ENCODE measurements around the gene TIAM1.

Gene TIAM1

GRCh38 chr21:31352836-31353235, 8.8 kb upstream of the TIAM1 start:
- DNase-seq: no peak

GRCh38 chr21:31351960-31352359, 7.9 kb upstream of the TIAM1 start:
- no peak for DNase-seq

DNA sequence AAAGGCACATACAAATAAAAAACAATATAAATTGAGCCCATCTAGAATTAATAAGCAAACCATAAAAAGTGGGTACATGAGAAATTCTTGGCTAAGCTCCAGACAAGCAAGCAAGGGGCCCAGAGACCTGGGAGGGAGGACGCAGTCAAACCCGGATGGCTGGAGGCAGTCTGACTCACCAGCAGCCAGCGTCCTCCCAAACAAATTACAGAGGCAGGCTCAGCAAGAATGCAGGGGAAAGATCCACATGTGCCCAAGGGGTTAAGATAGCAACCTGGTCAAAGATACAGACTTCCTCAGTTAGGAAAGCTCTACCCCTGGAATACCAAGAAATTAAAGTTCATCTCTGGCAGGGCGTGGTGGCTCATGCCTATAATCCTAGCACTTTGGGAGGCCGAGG, 7.4 kb upstream of the TIAM1 start:
- DNase-seq: no peak

GRCh38 chr21:31349208-31349607, 5.1 kb upstream of the TIAM1 start:
- no peak for DNase-seq

GRCh38 chr21:31348188-31348587, 4.1 kb upstream of the TIAM1 start:
- DNase-seq: no peak

DNA sequence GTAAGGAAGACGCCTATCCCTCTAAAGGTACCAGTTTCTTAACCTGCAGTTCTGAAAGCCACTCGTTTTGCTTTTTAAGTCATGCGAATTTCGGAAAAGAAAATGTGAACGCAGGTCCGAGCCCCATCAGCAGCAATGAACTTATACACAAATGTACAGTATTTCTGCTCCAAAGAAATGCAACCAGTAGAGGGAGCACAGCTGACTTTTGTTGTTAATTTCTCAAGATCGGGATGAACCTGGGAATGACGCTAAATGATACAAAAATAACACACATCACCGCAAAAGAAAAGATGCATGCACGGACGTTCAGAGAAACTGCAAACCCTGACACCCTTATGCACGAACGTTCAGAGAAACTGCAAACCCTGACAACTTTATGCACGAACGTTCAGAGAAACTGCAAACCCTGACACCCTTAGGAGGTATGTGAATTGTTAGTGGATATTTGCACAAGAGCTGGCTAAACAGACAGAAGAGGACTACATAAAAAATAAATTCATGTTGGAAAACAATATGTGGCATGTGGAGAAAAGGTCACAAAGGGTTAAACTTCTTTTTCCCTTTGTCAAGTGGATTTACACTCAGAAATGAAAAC, 3.5 kb upstream of the TIAM1 start:
- no peak for DNase-seq

DNA sequence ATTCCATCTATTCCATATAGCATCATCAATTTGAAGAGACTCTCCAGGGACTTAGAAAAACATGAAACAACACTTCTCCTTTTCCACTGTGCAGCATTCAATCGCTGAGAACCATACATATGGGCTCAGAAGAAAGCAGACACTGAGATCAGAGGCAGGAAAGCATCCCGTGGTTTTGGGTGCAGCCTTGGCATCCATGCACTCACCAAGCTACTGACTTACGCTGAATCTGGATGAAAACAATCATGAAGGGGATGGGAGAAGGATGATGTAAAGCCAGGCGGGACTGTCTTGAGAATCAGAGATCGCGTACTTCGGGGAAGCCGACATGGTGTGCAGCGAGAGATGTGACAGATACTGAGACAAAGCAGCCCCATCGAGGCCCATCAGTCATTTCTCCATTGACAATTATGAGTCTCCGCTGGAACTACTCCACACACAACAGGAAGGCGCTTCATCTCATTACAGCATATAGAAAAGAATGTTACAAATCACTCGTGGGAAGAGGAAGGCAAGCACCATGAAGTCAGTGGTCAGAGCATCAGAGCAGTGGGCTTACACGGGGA, 2.3 kb upstream of the TIAM1 start:
- no peak for DNase-seq

- no peak for DNase-seq
These were observed 1.1 kb upstream of the TIAM1 start for GRCh38 chr21:31345136-31345535.

DNA sequence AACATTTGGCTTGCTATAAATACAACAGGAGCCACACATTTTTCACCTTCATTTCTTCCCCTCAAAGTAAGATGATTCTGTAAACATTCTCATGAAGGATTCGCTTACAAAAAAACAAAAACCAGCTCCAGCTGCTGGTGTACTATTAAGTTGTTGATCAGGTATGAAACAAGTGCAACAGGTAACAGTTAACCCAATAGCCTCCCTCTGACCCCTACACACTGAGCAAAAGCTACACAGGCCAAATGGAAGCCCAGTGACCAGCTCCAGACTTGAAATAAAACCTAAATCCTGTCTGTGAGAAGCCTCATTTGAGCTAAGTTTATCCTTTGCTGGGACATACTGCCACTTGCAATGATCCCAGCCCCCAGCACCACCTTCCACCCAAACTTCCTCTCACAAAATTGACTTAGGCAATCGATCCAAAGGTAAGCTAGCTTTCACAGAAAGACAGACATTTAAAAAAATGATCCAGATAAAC, 991 bp downstream of the TIAM1 start:
- no peak for DNase-seq

DNA sequence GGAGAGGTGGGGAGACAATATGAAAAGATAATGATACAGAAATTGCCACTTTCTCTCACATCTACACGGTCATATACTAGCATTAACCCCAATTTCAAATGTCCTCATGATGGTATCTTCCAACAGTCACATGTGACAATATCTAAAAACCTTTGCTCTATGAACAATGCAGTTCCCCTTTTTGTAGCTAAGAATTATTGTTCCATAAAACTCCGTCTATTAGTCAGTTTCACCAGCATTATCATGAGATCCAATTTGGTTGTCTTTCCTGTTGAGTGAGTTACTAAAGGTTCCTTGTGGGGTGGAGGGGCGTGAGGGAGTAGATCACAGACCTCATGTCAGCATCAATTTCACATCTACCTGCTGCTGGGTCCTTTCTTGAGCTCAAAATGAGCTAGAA, 1.7 kb downstream of the TIAM1 start:
- DNase-seq: no peak

DNA sequence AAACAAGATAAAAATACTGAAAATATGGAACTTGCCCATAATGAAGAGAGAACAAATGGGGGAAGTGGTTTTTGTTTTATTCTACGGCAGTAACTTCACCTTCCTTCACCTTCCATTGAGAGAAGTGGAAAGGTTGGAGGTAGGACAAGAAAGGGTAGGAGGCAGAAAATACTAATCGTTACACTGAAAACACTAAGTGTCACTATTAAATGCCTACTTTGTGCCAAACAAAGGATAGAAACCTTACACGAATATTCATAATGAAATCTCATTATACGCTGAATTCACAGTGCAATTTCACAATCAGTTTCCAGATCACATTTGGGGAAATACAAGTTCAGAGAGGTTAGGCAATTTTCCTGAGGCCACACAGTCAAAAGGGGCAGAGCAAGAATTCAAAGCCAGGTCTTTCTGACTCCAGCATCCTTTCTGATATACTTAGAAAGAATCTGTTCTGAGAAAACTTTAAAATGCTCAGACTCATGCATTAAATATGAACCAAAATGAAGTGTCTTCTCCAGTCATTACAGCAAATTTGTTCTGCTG, 3.0 kb downstream of the TIAM1 start:
- no peak for DNase-seq

GRCh38 chr21:31340514-31340913, 3.5 kb downstream of the TIAM1 start:
- DNase-seq: no peak

DNA sequence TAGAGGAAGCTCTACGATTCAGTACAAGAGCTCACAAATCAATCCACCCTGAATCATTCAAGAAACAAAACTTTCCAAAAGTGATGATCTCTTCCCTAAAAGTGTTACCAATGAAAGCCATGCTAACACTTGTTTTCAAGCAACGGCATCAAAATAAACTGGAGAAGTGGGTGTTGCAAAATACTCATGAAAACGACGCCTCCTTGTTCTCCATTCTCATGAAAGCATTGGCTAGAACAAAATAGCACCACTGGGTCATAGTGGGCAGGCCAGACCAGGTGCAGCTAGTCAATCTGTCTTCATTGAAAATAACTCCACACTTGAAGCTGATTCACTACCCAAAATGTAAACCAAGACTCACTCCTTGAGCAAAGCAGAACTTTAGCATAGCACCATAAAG, 4.3 kb downstream of the TIAM1 start:
- no peak for DNase-seq

DNA sequence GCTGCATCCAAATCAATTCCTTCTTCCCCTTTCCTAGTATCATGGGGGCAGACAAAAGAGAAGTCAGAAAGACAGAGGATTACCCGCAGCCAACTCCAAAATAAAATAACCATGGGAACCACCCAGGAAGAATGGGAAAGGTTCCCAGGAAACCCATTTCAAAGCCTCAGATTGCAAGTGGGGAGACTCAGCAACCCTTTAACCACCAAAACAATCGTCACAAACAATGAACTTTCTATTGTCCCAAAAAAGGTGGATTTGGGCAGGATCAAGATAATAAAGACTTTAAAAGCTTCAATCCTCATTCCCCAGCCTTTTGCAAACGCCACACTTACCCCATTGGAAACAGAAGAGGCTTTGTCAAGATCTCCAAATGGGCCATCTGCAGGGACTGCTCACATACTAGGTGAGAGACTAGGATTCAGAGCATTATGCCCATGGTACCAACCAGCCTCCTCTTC, 5.1 kb downstream of the TIAM1 start:
- DNase-seq: no peak

GRCh38 chr21:31337996-31338907, 5.8 kb downstream of the TIAM1 start:
- no peak for DNase-seq

GRCh38 chr21:31337086-31337485, 7.0 kb downstream of the TIAM1 start:
- no peak for DNase-seq

DNA sequence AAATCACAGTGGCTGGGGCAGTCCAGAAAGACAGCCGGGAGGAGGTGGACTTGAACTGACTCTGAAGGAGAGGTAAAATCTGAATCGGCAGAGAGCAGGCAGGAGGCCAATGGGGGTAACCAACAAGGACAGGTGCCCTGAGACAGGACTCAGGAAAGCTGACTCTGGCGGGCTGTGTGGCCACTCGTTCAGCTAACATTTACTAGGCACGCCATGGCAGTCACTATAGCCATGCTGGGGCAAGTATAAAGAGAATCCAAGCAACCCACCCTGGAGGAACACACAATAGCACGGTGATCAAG, 7.4 kb downstream of the TIAM1 start:
- DNase-seq: no peak

GRCh38 chr21:31335957-31336738, 7.9 kb downstream of the TIAM1 start:
- no peak for DNase-seq

DNA sequence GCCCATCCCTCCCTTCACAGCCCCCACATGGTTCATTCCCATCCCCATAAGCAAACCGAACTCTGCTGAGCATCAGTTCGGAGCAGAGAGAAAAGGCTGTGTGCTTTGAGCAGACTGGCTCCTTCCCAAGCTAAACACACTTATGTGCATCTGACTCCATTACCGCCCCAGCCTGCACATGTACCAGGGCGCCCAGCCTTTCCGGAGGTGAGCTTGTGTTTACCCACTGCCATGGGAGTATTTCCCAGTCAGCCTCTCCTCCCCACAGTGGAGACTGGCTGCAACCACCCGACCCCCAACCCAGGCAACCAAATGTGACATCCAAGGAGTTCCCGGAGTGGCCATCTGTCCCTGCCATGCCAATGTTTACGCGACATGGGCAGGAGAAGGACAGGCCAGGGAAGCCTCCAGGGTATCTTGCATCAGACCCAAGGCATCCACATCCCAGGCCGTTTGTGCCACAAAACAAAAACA, 9.4 kb downstream of the TIAM1 start:
- no peak for DNase-seq

- DNase-seq: no peak
These were observed 11.5 kb downstream of the TIAM1 start for GRCh38 chr21:31332525-31332924.

DNA sequence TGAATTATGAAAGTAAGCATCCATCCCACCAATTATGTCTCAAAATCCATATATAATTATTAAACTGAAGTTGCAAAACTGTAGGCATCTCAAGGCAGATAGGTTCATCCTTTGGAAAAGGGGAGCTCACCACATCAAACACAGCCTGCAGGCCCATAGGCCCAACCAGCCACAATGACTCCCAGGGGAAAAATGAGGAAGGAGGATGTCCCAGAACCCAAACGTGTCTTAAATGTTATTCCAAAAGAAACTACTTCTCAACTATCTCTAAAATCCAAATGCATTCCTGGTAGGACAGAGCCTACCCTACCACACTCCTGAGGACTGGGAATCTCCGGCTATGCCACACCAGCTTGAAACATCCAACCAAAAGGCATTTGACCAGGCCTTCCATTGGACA, 12.8 kb downstream of the TIAM1 start:
- no peak for DNase-seq

DNA sequence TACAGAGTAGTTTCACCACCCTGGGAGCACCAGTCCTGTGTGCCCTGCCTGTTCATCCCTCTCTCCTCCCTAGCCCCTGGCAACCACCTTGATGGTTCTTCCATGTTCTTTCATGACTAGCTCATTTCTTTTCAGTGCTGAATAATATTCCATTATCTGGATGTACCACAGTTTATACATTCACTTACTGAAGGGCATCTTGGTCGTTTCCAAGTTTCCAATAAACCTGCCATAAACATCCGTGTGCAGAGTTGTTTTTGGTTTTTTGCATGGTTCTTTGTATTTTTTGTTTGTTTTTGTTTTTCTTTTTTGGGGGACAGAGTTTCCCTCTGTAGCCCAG, 13.9 kb downstream of the TIAM1 start:
- DNase-seq: no peak

Data from effector CD4-positive, alpha-beta T cell (primary cell).